SIG-M5 treated with dmso at 0.1 percent for 504 hours (cell line): ENCODE measurements around the gene TMEM240.
"Not testable (repeated sequence)": the region's sequence is repeated elsewhere in the genome, so short reads cannot be mapped to it uniquely, and the experiment has no call there.

Experiments
- DNase-seq: peaks from one replicate; lab custom pipeline; 2025; ENCODE audit not compliant: unreplicated experiment; lab: John Stamatoyannopoulos, UW

The TMEM240 gene

GRCh38 chr1:1527092-1527816 is 13.2 kb downstream of the TMEM240 start:
- no peak for DNase-seq

GRCh38 chr1:1526476-1526875 is 13.9 kb downstream of the TMEM240 start:
- not testable (repeated sequence) for DNase-seq

GRCh38 chr1:1524750-1525383 is 15.6 kb downstream of the TMEM240 start:
- not testable (repeated sequence) for DNase-seq

- DNase-seq, result not testable (repeated sequence)
Measured at GRCh38 chr1:1523651-1524050, 16.8 kb downstream of the TMEM240 start.

- not testable (repeated sequence) for DNase-seq
Measured at GRCh38 chr1:1523226-1523625, 17.2 kb downstream of the TMEM240 start.

GRCh38 chr1:1522536-1522935 is 17.9 kb downstream of the TMEM240 start:
- not testable (repeated sequence) for DNase-seq

- DNase-seq, result no peak
Measured at GRCh38 chr1:1521331-1521730, 19.1 kb downstream of the TMEM240 start.

GRCh38 chr1:1519805-1520505 is 20.5 kb downstream of the TMEM240 start:
- not testable (repeated sequence) for DNase-seq

- DNase-seq, result not testable (repeated sequence)
Measured at GRCh38 chr1:1518621-1519007, 21.8 kb downstream of the TMEM240 start.

- no peak for DNase-seq
Measured at GRCh38 chr1:1517973-1518620, 22.3 kb downstream of the TMEM240 start.

- not testable (repeated sequence) for DNase-seq
Measured at GRCh38 chr1:1516923-1517322, 23.5 kb downstream of the TMEM240 start.

GRCh38 chr1:1514376-1514775 is 26.0 kb downstream of the TMEM240 start:
- DNase-seq, result not testable (repeated sequence)

GRCh38 chr1:1513675-1514074 is 26.7 kb downstream of the TMEM240 start:
- not testable (repeated sequence) for DNase-seq

- DNase-seq, result not testable (repeated sequence)
Measured at GRCh38 chr1:1512425-1512824, 28.0 kb downstream of the TMEM240 start.

GRCh38 chr1:1511533-1512285 is 28.7 kb downstream of the TMEM240 start, which contains the start of gene ATAD3A:
TSS of gene ATAD3A (plus strand) at chr1:1512162. CDS start at chr1:1512269, 107 bp downstream.
- peak; percentile 90 for DNase-seq

GRCh38 chr1:1510912-1511532 is 29.4 kb downstream of the TMEM240 start:
- peak; percentile 23 for DNase-seq

- not testable (repeated sequence) for DNase-seq
Measured at GRCh38 chr1:1509465-1509850, 31.0 kb downstream of the TMEM240 start.

GRCh38 chr1:1508775-1509464 is 31.5 kb downstream of the TMEM240 start:
- DNase-seq, result not testable (repeated sequence)

GRCh38 chr1:1507305-1507704 is 33.1 kb downstream of the TMEM240 start:
- no peak for DNase-seq
